ENCODE measurements around the gene MLEC. TPM values are rescaled to one million over a fixed set of nuclear protein-coding genes. Genes with fewer than 3 reads are reported as not detected.
A peak's percentile ranks its signal among the peaks of the same experiment; 100 is the strongest.

The MLEC gene
- total RNA-seq, 1 donor from 2014 or later, result 335 TPM

- peak; percentile 58 for DNase-seq (ENCODE audit: low spot score)
Measured at GRCh38 chr12:120692524-120693033, 5.6 kb downstream of the MLEC start.

GRCh38 chr12:120693848-120694247 lies 6.9 kb downstream of the MLEC start:
- DNase-seq (ENCODE audit: low spot score), result no peak

GRCh38 chr12:120696626-120697025 lies 9.7 kb downstream of the MLEC start:
- DNase-seq (ENCODE audit: low spot score), result peak; percentile 46

- DNase-seq (ENCODE audit: low spot score), result no peak
Measured at GRCh38 chr12:120697344-120697743, 10.4 kb downstream of the MLEC start.

GRCh38 chr12:120698665-120699064 lies 11.7 kb downstream of the MLEC start:
- DNase-seq (ENCODE audit: low spot score), result no peak

GRCh38 chr12:120699553-120699952 lies 12.6 kb downstream of the MLEC start:
- no peak for DNase-seq (ENCODE audit: low spot score)

- DNase-seq (ENCODE audit: low spot score), result no peak
Measured at GRCh38 chr12:120700886-120701285, 13.9 kb downstream of the MLEC start.

- no peak for DNase-seq (ENCODE audit: low spot score)
Measured at GRCh38 chr12:120702637-120703036, 15.7 kb downstream of the MLEC start.

GRCh38 chr12:120703311-120703942 lies 16.5 kb downstream of the MLEC start:
- DNase-seq (ENCODE audit: low spot score), result no peak

GRCh38 chr12:120705618-120706017 lies 18.7 kb downstream of the MLEC start:
- DNase-seq (ENCODE audit: low spot score), result no peak

GRCh38 chr12:120706029-120706428 lies 19.1 kb downstream of the MLEC start:
- no peak for DNase-seq (ENCODE audit: low spot score)

GRCh38 chr12:120708651-120709050 lies 21.7 kb downstream of the MLEC start:
- DNase-seq (ENCODE audit: low spot score), result no peak

GRCh38 chr12:120710031-120710804 lies 23.3 kb downstream of the MLEC start, which contains the start of gene UNC119B:
UNC119B (plus strand) TSS chr12:120710458; CDS start chr12:120710475, 17 bp downstream.
- DNase-seq (ENCODE audit: low spot score), result peak; percentile 53

- no peak for DNase-seq (ENCODE audit: low spot score)
Measured at GRCh38 chr12:120710805-120711296, 23.9 kb downstream of the MLEC start.

GRCh38 chr12:120711411-120711810 lies 24.5 kb downstream of the MLEC start:
- DNase-seq (ENCODE audit: low spot score), result no peak

- no peak for DNase-seq (ENCODE audit: low spot score)
Measured at GRCh38 chr12:120712610-120713009, 25.7 kb downstream of the MLEC start.

GRCh38 chr12:120713861-120714482 lies 27.0 kb downstream of the MLEC start:
- peak; percentile 86 for DNase-seq (ENCODE audit: low spot score)

GRCh38 chr12:120718055-120718454 lies 31.1 kb downstream of the MLEC start:
- DNase-seq (ENCODE audit: low spot score), result no peak

GRCh38 chr12:120719072-120719471 lies 32.1 kb downstream of the MLEC start:
- DNase-seq (ENCODE audit: low spot score), result no peak

GRCh38 chr12:120719496-120720233 lies 32.7 kb downstream of the MLEC start:
- DNase-seq (ENCODE audit: low spot score), result peak; percentile 63

GRCh38 chr12:120720234-120720986 lies 33.5 kb downstream of the MLEC start:
- no peak for DNase-seq (ENCODE audit: low spot score)
